Hematopoietic multipotent progenitor cell treated with erythropoietin and hydrocortisone succinate and interleukin-3 and kit ligand, for 6 days (in vitro differentiated cells): Measurements from ENCODE around the gene PLEKHA6.

ENCODE experiments used
- DNase-seq: peaks from one replicate; pipeline ENCODE4 v3.0.0-alpha.2; 2015

PLEKHA6 gene

GRCh38 chr1:204307334-204307883 is 52.3 kb downstream of the PLEKHA6 start:
- no peak for DNase-seq

GRCh38 chr1:204306076-204306475 is 53.7 kb downstream of the PLEKHA6 start:
- DNase-seq = no peak

- DNase-seq = no peak
Measured at GRCh38 chr1:204304067-204304466, 55.7 kb downstream of the PLEKHA6 start.

- DNase-seq = no peak
Measured at GRCh38 chr1:204302769-204303168, 57.0 kb downstream of the PLEKHA6 start.

GRCh38 chr1:204301171-204301957 is 58.4 kb downstream of the PLEKHA6 start:
- no peak for DNase-seq

GRCh38 chr1:204299814-204300365 is 59.8 kb downstream of the PLEKHA6 start:
- DNase-seq = no peak

- DNase-seq = peak; percentile 58
Measured at GRCh38 chr1:204296431-204296988, 63.2 kb downstream of the PLEKHA6 start.

GRCh38 chr1:204295671-204296070 is 64.1 kb downstream of the PLEKHA6 start:
- no peak for DNase-seq

- DNase-seq = no peak
Measured at GRCh38 chr1:204294357-204294756, 65.4 kb downstream of the PLEKHA6 start.

- DNase-seq = no peak
Measured at GRCh38 chr1:204293605-204294337, 66.0 kb downstream of the PLEKHA6 start.

- no peak for DNase-seq
Measured at GRCh38 chr1:204292740-204293139, 67.0 kb downstream of the PLEKHA6 start.

GRCh38 chr1:204289280-204289679 is 70.4 kb downstream of the PLEKHA6 start:
- peak; percentile 81 for DNase-seq

GRCh38 chr1:204288021-204288588 is 71.6 kb downstream of the PLEKHA6 start:
- peak; percentile 51 for DNase-seq

- no peak for DNase-seq
Measured at GRCh38 chr1:204287466-204287891, 72.2 kb downstream of the PLEKHA6 start.

- peak; percentile 76 for DNase-seq
Measured at GRCh38 chr1:204286831-204287421, 72.8 kb downstream of the PLEKHA6 start.

GRCh38 chr1:204286315-204286714 is 73.4 kb downstream of the PLEKHA6 start:
- no peak for DNase-seq

- no peak for DNase-seq
Measured at GRCh38 chr1:204285436-204286305, 74.1 kb downstream of the PLEKHA6 start.

GRCh38 chr1:204284929-204285328 is 74.8 kb downstream of the PLEKHA6 start:
- no peak for DNase-seq

GRCh38 chr1:204283711-204284651 is 75.7 kb downstream of the PLEKHA6 start:
- DNase-seq = no peak

- DNase-seq = no peak
Measured at GRCh38 chr1:204282761-204283221, 76.9 kb downstream of the PLEKHA6 start.
